Measurements from ENCODE around the gene C5orf63. TPM values are rescaled to one million over a fixed set of nuclear protein-coding genes. Genes with fewer than 3 reads are reported as not detected.

Gene C5orf63
- total and polyA plus RNA-seq, 2 of the 13 experiments (the other 11 are each of a cell fraction or from before 2014, with no cell fraction given), result 7.9 to 8.8 TPM

GRCh38 chr5:127022846-127023245 lies 50.5 kb downstream of the C5orf63 start (continued):
- peak; percentile 85; the same call in 1 of the 2 replicates for TF ChIP-seq HMG20A (CRISPR knock-in tag; IDR thresholded peaks at IDR 0.05; ENCODE audit: borderline replicate concordance)
- TF ChIP-seq, protein P1, sequence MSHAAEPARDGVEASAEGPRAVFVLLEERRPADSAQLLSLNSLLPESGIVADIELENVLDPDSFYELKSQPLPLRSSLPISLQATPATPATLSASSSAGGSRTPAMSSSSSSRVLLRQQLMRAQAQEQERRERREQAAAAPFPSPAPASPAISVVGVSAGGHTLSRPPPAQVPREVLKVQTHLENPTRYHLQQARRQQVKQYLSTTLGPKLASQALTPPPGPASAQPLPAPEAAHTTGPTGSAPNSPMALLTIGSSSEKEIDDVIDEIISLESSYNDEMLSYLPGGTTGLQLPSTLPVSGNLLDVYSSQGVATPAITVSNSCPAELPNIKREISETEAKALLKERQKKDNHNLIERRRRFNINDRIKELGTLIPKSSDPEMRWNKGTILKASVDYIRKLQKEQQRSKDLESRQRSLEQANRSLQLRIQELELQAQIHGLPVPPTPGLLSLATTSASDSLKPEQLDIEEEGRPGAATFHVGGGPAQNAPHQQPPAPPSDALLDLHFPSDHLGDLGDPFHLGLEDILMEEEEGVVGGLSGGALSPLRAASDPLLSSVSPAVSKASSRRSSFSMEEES (CRISPR knock-in tag; IDR thresholded peaks at IDR 0.05), result peak; percentile 49; the same call in 1 of the 2 replicates
- 0 out of 2 replicates have a peak, but pooled peaks have one; percentile 53 for TF ChIP-seq RERE (CRISPR knock-in tag; IDR thresholded peaks at IDR 0.05; ENCODE audit: low read depth)
- no peak for TF ChIP-seq ZNF775 (CRISPR knock-in tag; IDR thresholded peaks at IDR 0.05; ENCODE audit: borderline replicate concordance)
- peak; percentile 50; the same call in 1 of the 2 replicates for TF ChIP-seq PPARG (CRISPR knock-in tag; conservative IDR thresholded peaks at IDR 0.05)
- TF ChIP-seq, protein P2, sequence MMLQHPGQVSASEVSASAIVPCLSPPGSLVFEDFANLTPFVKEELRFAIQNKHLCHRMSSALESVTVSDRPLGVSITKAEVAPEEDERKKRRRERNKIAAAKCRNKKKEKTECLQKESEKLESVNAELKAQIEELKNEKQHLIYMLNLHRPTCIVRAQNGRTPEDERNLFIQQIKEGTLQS (CRISPR knock-in tag; IDR thresholded peaks at IDR 0.05), result no peak
- TF ChIP-seq SIX4 (CRISPR knock-in tag; IDR thresholded peaks at IDR 0.05), result no peak
- peak; percentile 86 for TF ChIP-seq GATAD2A (CRISPR knock-in tag; IDR thresholded peaks at IDR 0.05)
- 0 out of 2 replicates have a peak, but pooled peaks have one; percentile 43 for TF ChIP-seq THRA (CRISPR knock-in tag; IDR thresholded peaks at IDR 0.05; ENCODE audit: borderline replicate concordance)
- no peak for TF ChIP-seq RFX1 (IDR thresholded peaks at IDR 0.05)
- TF ChIP-seq CAMTA2 (CRISPR knock-in tag; IDR thresholded peaks at IDR 0.05; ENCODE audit: borderline replicate concordance), result no peak
- TF ChIP-seq, protein P3, sequence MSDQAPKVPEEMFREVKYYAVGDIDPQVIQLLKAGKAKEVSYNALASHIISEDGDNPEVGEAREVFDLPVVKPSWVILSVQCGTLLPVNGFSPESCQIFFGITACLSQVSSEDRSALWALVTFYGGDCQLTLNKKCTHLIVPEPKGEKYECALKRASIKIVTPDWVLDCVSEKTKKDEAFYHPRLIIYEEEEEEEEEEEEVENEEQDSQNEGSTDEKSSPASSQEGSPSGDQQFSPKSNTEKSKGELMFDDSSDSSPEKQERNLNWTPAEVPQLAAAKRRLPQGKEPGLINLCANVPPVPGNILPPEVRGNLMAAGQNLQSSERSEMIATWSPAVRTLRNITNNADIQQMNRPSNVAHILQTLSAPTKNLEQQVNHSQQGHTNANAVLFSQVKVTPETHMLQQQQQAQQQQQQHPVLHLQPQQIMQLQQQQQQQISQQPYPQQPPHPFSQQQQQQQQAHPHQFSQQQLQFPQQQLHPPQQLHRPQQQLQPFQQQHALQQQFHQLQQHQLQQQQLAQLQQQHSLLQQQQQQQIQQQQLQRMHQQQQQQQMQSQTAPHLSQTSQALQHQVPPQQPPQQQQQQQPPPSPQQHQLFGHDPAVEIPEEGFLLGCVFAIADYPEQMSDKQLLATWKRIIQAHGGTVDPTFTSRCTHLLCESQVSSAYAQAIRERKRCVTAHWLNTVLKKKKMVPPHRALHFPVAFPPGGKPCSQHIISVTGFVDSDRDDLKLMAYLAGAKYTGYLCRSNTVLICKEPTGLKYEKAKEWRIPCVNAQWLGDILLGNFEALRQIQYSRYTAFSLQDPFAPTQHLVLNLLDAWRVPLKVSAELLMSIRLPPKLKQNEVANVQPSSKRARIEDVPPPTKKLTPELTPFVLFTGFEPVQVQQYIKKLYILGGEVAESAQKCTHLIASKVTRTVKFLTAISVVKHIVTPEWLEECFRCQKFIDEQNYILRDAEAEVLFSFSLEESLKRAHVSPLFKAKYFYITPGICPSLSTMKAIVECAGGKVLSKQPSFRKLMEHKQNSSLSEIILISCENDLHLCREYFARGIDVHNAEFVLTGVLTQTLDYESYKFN (CRISPR knock-in tag; conservative IDR thresholded peaks at IDR 0.05), result peak; percentile 86
- TF ChIP-seq FOXO1 (CRISPR knock-in tag; IDR thresholded peaks at IDR 0.05), result peak; percentile 56; the same call in 1 of the 2 replicates
- peak; percentile 43 for TF ChIP-seq FOSL2 (CRISPR knock-in tag; IDR thresholded peaks at IDR 0.05)
